Activated CD4-positive, alpha-beta T cell treated with anti-CD3 and anti-CD28 coated beads for 4 hours (primary cell): ENCODE measurements around the gene ZNF467.

ENCODE experiments used
- DNase-seq, 2 donors: peaks; one replicate each; pipeline ENCODE4 v3.0.0-alpha.2; 2020

The ZNF467 gene

GRCh38 chr7:149783386-149784250 is 10.2 kb upstream of the ZNF467 start:
- no peak for DNase-seq

DNA sequence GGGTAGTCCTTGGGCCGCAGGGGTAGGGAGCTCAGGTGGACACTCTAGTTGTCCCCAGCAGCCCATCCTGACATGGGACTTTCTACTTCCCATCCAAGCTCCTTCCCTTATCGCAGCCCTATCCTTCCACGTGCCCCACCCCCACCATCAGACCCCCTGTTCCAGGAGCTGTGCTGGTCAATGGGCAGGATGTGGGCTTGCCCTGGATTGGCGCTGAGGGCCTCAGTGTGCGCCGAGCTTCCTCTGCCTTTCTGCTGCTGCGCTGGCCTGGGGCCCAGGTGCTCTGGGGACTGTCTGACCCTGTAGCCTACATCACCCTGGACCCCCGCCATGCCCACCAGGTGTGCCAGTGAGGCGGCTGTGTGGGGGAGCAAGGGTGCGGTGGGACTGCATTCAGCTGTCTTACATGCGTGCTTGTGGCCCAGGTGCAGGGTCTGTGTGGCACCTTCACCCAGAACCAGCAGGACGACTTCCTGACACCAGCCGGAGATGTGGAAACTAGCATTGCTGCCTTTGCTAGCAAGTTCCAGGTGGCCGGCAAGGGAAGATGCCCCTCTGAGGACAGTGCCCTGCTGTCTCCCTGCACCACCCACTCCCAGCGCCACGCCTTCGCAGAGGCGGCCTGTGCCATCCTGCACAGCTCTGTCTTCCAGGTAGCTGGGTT is 9.4 kb upstream of the ZNF467 start:
- DNase-seq: no peak

DNA sequence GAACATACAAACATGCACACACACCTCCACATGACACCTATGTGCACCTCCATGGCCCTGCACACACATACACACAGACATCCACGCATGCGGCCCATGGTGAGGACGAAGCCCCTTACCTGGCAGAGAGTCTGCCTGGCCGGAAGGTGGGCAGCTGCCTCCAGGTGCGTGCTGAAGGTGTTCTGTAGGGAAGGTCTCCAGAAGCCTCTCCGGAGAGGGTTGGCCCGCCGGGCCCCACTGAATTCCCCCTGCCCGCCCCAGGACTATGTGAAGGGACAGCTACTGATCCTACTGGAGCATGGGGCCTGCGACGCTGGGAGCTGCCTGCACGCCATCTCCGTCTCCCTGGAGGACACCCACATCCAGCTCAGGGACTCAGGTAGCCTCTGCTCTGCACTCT is 8.5 kb upstream of the ZNF467 start:
- no peak for DNase-seq

DNA sequence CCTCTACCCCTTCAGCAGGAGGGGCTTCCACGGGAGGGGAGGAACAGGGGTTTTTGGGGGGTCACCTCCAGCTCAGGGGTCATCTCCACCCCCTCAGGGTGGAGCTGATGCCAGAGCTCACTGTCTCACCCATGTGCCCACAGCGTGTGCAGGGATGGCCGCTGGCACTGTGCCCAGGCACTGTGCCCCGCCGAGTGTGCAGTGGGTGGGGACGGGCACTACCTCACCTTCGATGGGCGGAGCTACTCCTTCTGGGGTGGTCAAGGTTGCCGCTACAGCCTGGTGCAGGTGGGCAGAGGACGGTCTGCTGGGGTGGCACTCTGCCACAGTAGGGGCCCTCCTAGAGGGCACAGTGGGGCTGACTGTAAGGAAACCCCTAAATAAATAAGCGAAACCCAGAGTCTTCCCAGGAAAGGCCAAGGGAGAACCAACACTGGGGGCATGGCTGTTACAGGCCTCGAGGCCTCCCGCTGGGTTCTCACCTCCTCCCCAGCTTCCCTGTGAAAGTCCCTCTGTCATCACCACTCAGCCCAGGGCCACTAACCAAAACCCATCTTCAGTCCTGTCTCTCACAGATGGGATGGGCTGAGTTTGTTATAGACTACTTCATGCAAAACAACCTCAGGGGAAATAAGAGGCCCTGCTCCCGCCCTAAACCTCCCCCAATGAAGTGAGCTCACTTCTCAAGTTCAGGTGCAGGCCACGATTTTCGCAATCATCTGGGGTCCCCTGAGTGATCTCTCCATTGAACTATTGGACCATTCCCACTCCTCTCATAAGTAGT is 7.4 kb upstream of the ZNF467 start:
- DNase-seq: no peak

- DNase-seq: no peak
These were observed 6.7 kb upstream of the ZNF467 start for GRCh38 chr7:149780056-149780455.

- DNase-seq: no peak
These were observed 6.1 kb upstream of the ZNF467 start for GRCh38 chr7:149779502-149779805.

- DNase-seq: no peak
These were observed 5.5 kb upstream of the ZNF467 start for GRCh38 chr7:149778696-149779501.

GRCh38 chr7:149778327-149778637 is 4.9 kb upstream of the ZNF467 start:
- no peak for DNase-seq

GRCh38 chr7:149777551-149778326 is 4.4 kb upstream of the ZNF467 start:
- no peak for DNase-seq

DNA sequence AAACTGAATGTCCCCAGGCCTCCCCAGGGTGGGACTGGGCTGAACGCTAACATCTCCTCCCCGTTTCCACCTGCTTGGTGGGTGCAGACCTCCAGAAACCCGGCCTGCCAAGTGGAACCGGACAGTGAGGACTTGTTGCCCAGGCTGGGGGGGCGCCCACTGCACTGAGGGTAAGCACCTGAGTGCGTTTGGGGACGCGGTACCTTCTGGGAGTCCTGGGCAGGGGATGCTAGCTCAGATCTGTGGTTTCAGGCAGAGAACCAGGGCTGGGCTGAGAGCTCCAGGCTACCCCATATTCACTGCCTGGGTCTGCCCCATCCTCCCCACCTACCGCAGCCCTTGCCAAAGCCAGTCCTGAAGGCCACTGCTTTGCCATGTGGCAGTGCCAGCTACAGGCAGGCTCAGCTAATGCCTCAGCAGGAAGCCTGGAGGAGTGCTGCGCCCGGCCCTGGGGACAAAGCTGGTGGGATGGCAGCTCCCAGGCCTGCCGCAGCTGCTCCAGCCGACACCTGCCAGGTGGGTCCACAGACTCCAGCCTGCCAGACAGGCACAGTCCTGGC is 3.5 kb upstream of the ZNF467 start:
- no peak for DNase-seq

GRCh38 chr7:149776289-149776688 is 2.9 kb upstream of the ZNF467 start:
- DNase-seq: no peak

- DNase-seq: no peak
These were observed 1.8 kb upstream of the ZNF467 start for GRCh38 chr7:149775176-149775556.

GRCh38 chr7:149774237-149775175 is 1.1 kb upstream of the ZNF467 start:
- no peak for DNase-seq

DNA sequence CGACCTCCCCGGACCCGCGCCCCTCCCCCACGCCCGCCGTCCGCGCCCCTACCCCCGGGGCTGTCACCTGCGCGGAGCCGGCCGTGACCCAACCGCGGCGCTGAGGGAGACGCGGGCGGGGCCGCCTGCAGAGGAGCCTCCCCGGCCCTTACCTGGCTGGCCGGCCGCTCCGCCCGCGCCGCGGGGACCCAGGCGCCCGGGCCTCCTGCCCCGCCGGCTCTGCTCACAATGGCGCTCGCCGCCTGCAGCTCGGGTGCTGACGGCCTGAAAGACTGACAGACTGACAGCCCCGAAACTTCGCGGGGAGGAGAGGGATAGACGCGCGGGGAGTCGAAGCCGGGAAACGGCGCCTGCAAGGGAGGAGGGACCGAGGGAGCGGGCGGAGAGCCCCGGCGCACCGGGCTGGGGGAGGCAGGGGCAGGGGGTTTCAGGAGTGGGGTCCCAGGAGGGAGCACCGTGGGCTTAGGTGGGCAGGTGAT is 393 bp downstream of the ZNF467 start:
- DNase-seq: peak; percentile 19 to 24

DNA sequence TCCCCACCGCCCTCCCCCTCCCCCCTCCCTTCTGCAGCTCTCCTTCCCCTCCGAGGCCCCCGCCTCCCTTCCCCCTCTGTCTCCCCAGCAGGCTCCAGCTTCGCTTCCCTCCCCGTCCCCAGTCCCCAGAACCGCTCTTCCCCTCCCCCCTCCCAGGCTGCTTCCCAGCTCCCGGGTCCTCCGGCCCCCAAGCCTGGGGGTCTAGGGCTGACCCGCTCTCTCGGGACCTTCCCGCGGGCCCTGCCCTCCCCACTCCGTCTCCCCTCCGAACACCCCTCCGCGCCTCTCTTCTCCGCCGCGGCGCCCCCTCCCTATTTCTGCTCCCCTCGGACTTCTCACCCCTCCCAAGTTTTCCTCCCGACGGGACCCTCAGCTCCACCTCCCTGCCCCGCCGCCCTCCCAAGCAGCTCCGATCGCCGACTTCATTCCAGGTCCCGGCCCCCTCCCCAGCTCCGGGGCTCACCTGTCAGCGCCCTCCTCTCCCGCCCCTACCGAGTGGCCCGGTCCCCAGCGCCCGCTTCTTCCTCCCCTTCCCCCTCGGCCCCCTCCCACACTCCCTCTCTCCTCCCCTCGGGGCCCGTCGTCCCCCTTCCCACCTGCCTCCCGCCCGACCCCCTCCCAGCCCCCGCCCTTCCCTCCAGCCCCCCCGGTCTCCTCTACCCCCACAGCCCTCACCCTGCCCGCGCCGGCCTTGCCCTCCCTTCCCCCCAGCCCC is 990 bp downstream of the ZNF467 start:
- no peak for DNase-seq

DNA sequence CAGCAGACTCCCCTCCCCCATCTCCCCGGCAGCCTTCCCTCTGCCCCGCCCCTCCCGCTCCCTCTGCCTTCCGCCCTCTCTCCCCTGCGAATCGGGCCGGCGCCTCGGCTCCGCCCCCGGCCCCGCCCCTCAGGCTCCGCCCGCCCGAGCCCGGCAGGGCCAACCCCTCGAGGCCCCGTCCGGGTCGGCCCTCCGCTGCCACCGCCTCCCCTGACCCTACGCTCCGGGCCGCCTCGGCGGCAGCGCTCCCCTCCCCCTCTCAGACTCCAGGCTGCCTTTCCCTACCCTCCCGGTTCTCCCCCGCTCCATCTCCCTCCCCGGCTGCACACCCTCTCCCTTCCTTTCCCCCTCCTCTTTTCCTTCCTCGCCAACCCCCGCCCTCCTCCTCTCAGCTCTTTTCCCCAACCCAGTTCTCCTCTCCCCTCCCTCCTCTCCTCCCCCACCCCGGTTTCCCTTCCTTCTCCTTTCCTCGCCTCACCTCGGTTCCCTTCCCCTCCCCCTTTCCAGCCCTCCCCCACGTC is 1.6 kb downstream of the ZNF467 start:
- DNase-seq: peak; percentile 85 to 86

- DNase-seq: no peak
These were observed 2.4 kb downstream of the ZNF467 start for GRCh38 chr7:149770728-149771636.

DNA sequence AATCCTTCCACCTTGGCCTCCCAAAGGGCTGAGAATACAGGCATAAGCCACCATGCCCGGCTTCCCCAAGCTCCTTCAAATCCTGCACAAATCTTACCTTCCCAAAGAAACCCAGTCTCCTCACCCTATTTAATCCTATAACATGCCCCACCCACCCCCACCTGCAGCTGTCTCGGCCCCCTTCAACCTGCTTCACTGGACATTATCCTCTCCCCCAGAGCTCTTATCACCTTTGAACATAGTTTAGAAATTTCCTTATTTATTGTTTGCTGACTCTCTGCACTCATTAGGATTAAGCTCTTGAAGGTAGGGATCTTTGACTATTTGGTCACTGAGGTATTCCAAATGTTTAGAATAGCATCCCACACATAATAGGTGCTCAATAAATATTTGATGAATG is 3.5 kb downstream of the ZNF467 start:
- DNase-seq: no peak

- DNase-seq: no peak
These were observed 4.5 kb downstream of the ZNF467 start for GRCh38 chr7:149768931-149769330.
